OCI-LY1 (cell line): ENCODE results near the gene LYPD1.

ENCODE experiments used
- CTCF ChIP-seq: fragments of 200-600 bp; sonication (generic), shearing (Covaris generic); IDR thresholded peaks from 2 replicates; pipeline ENCODE4 v1.5.1; 2017; ENCODE audit warnings: mild to moderate bottlenecking, antibody characterized with exemption, low read length, moderate library complexity, mixed read lengths
- EZH2 ChIP-seq: fragments of 200-600 bp; sonication (generic), shearing (Covaris generic); IDR thresholded peaks from 2 replicates; pipeline ENCODE4 v1.8.0; 2017; ENCODE audit warnings: borderline replicate concordance, mixed run types, mild to moderate bottlenecking, antibody characterized with exemption, low read length, moderate library complexity, mixed read lengths

- TF ChIP-seq CTCF (no peak), EZH2 (no peak)
Observed at GRCh38 chr2:132636346-132636745, 33.7 kb downstream of the LYPD1 start.
